Loucy (cell line): ENCODE results near the gene EGLN1.

Experiments
- CTCF ChIP-seq: fragments of 200-600 bp; sonication (generic); conservative IDR thresholded peaks from 2 replicates; pipeline ENCODE4 v1.5.1; 2014; ENCODE audit warnings: mild to moderate bottlenecking, antibody characterized with exemption, low read length
- EZH2phosphoT487 ChIP-seq: fragments of 200-600 bp; IDR thresholded peaks from 2 replicates; pipeline ENCODE4 v1.6.1; 2018; ENCODE audit warnings: antibody characterized with exemption, mild to moderate bottlenecking, moderate library complexity, borderline replicate concordance

- TF ChIP-seq CTCF = no peak
- TF ChIP-seq EZH2phosphoT487 = no peak
Measured at GRCh38 chr1:231446138-231446537, 24.1 kb upstream of the EGLN1 start.
